ENCODE results near the gene PCDHGA3. TPM values are rescaled to one million over a fixed set of nuclear protein-coding genes. Genes with fewer than 3 reads are reported as not detected.
A peak's percentile ranks its signal among the peaks of the same experiment; 100 is the strongest.
"Not testable (repeated sequence)": the region's sequence is repeated elsewhere in the genome, so short reads cannot be mapped to it uniquely, and the experiment has no call there.

Gene PCDHGA3
- total RNA-seq, result 0.16 and 0.33 TPM in 2 replicates
- long read RNA-seq, partial matches to known transcripts, result 0 of 1 reads
- long read RNA-seq, other reads (novel, unspliced or antisense), result 1 of 1 reads

DNA sequence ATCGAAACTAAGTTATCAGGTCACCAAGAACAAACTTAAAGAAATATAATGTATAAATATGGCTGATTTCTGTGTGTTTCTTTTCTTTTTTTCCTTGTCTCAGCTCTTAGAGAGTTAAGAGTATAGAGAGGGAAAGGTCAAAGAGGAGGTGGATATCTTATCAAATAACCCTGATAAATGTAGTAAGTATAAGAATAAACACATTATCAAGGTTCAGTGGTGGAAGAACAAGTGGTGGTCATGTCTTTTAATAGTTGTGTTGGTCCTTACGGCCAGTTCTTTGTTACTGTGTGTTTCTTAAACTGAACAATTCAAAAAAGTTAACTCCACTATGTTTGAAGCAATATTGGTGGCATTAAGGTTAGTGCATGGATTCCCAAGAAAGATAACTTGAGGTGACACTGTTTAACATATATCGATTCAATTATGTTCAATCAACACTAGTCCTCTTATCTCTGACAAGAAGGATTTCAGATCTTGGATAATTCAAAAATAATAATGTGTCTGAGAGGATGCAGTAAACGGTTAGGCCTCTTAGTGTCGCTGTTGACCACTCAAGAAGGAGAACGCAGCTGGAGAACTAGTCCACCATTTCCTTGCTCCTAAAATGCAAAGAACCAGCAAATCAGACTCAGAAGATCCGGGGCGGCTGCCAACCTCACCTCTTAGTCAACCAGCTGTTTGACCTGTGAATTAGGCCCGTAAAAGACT lies at the start of gene PCDHGA3:
Gene PCDHGA3 (plus strand): TSS at position 588 of the 711 bp plus-strand sequence. CDS start 205 bp downstream, outside the sequence.
- Mint-ChIP-seq H3K27me3 (ENCODE audit: low read depth) (no peaks in the 10 kb centered on the region), H3K36me3 (ENCODE audit: low read depth) (peaks cover 13% of the 10 kb centered on the region), H3K4me3 (no peak within 1 kb of the TSS), H3K4me1 (no peaks in the 10 kb centered on the region), H3K9me3 (peaks cover 25% of the 10 kb centered on the region), H3K27ac (ENCODE audit: unreplicated experiment) (no peak within 1 kb of the TSS)
- no peak for DNase-seq (ENCODE audit: low read depth, low spot score)
- TF ChIP-seq, protein P1, sequence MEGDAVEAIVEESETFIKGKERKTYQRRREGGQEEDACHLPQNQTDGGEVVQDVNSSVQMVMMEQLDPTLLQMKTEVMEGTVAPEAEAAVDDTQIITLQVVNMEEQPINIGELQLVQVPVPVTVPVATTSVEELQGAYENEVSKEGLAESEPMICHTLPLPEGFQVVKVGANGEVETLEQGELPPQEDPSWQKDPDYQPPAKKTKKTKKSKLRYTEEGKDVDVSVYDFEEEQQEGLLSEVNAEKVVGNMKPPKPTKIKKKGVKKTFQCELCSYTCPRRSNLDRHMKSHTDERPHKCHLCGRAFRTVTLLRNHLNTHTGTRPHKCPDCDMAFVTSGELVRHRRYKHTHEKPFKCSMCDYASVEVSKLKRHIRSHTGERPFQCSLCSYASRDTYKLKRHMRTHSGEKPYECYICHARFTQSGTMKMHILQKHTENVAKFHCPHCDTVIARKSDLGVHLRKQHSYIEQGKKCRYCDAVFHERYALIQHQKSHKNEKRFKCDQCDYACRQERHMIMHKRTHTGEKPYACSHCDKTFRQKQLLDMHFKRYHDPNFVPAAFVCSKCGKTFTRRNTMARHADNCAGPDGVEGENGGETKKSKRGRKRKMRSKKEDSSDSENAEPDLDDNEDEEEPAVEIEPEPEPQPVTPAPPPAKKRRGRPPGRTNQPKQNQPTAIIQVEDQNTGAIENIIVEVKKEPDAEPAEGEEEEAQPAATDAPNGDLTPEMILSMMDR (conservative IDR thresholded peaks at IDR 0.05), result peak; percentile 56

DNA sequence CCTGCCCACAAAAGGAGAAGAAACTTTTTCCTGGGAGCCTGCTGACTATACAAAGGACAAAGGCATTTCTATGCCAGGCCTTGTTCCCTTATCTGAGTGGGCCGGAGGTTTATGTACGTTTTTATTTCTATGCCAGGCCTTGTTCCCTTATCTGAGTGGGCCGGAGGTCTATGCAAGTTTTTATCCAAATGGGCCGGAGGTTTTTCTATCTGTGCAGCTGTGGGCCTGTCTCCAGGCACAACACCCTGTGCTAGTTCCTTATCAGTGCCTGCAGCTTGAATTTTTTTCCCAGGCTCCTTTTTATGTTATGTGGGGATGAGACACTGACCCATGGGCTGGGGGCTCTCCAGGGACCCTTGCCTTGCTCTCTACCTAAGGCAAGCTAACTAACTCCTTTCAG lies 45.3 kb upstream of the PCDHGA3 start:
- TF ChIP-seq, protein P1 (conservative IDR thresholded peaks at IDR 0.05), result no peak
- no peak for DNase-seq (ENCODE audit: low read depth, low spot score)
- H3K36me3 Mint-ChIP-seq (ENCODE audit: low read depth), result peaks cover 56% of the 10 kb centered on the region
- H3K9me3 Mint-ChIP-seq, result peaks cover 22% of the 10 kb centered on the region
- H3K4me1 Mint-ChIP-seq, result no peaks in the 10 kb centered on the region
- H3K27me3 Mint-ChIP-seq (ENCODE audit: low read depth), result no peaks in the 10 kb centered on the region
- H3K27ac Mint-ChIP-seq (ENCODE audit: unreplicated experiment), result no peak overlapping the region
- no peak overlapping the region for H3K4me3 Mint-ChIP-seq

DNA sequence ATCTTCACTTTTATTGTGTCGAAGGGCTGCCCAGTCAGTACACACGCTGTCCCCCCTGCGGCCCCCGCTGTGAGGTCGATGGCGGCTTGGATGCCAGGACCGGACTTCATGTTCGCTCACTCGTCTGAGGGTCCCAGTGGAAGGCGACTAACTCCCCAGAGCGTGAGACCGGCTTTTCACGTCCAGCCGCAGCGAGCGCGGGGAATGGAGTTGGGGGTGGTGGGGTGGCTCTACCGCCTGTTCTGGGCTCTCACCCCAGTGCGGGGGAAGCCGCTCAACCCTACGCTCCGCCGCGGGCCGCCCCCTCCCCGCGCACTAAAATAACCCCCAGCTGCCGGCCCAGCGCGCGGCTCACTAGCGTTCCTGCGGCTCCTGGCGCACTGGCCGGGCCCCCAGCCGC lies 39.9 kb upstream of the PCDHGA3 start, which contains the start of gene SLC25A2:
Gene SLC25A2 (minus strand): TSS at position 294 of the 400 bp plus-strand sequence. CDS start 184 bp downstream, at position 110.
- H3K27ac Mint-ChIP-seq (ENCODE audit: unreplicated experiment), result no peak within 1 kb of the TSS

DNA sequence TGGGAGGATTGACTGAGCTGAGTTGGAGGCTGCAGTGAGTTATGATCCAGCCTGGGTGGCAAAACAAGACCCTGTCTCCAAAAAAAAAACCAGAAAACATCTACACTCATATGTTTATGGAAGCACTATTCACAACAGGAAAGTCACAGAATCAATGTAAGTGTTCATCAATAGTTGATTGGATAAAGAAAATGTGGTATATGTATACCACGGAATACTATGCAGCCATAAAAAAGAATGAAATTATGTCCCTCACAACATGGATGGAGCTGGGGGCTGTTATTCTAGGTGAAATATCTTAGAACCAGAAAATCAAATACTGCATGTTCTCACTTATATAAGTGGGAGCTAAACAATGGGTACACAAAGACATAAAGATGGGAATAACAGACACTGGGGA lies 37.0 kb upstream of the PCDHGA3 start:
- Mint-ChIP-seq H3K36me3 (ENCODE audit: low read depth) (peaks cover 73% of the 10 kb centered on the region), H3K4me1 (no peaks in the 10 kb centered on the region), H3K4me3 (no peak overlapping the region), H3K27ac (ENCODE audit: unreplicated experiment) (no peak overlapping the region), H3K27me3 (ENCODE audit: low read depth) (no peaks in the 10 kb centered on the region), H3K9me3 (peaks cover 19% of the 10 kb centered on the region)
- no peak for DNase-seq (ENCODE audit: low read depth, low spot score)
- TF ChIP-seq, protein P1 (conservative IDR thresholded peaks at IDR 0.05), result no peak

More for the DNA sequence above, 39.9 kb upstream of the PCDHGA3 start, which contains the start of gene SLC25A2:
- Mint-ChIP-seq H3K4me3 (no peak within 1 kb of the TSS), H3K27me3 (ENCODE audit: low read depth) (no peaks in the 10 kb centered on the region), H3K36me3 (ENCODE audit: low read depth) (peaks cover 56% of the 10 kb centered on the region), H3K9me3 (peaks cover 16% of the 10 kb centered on the region), H3K4me1 (no peaks in the 10 kb centered on the region)
- TF ChIP-seq, protein P1 (conservative IDR thresholded peaks at IDR 0.05), result no peak
- no peak for DNase-seq (ENCODE audit: low read depth, low spot score)

DNA sequence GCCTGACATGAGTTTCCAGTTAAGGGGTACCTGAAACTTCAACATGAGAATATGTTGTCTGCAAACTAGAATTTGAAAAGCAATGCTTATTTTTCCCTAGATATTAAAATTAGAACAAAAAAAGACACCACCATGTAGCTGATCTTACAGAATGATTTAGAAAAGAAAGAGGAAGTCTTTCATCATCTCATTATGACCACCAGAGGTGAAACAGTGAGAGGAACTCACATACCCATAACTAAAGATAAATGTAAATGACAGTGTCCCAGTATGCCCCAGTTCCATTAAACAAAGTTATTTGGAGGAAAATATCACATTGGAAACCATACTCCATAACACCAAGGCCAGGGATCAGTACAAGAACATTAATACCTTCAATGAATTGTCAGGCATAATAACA lies 29.9 kb upstream of the PCDHGA3 start:
- H3K4me1 Mint-ChIP-seq, result peaks cover 7% of the 10 kb centered on the region
- TF ChIP-seq, protein P1 (conservative IDR thresholded peaks at IDR 0.05), result no peak

DNA sequence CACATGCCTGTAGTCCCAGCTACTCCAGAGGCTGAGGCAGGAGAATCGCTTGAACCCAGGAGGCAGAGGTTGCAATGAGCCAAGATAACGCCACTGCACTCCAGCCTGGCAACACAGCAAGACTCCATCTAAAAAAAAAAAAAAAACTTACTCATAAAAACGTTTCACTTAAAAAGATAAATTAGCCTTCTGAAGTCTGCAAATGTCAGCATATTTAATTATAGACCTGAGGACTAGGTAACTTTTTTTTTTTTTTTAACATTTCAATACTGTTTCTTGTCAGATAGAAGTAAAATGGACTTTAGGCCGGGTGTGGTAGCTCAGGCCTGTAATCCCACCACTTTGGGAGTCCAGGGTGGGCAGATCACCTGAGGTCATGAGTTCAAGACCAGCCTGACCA lies 26.7 kb upstream of the PCDHGA3 start:
- H3K9me3 Mint-ChIP-seq, result peaks cover 46% of the 10 kb centered on the region
- not testable (repeated sequence) for H3K27me3 Mint-ChIP-seq (ENCODE audit: low read depth); H3K27ac Mint-ChIP-seq (ENCODE audit: unreplicated experiment); DNase-seq (ENCODE audit: low read depth, low spot score)
- H3K4me3 Mint-ChIP-seq, result peak overlapping the region; percentile 24
- peaks cover 75% of the 10 kb centered on the region for H3K36me3 Mint-ChIP-seq (ENCODE audit: low read depth)
- peaks cover 27% of the 10 kb centered on the region for H3K4me1 Mint-ChIP-seq

More for the DNA sequence above, 29.9 kb upstream of the PCDHGA3 start:
- DNase-seq (ENCODE audit: low read depth, low spot score), result no peak
- no peak overlapping the region for H3K27ac Mint-ChIP-seq (ENCODE audit: unreplicated experiment)
- peaks cover 39% of the 10 kb centered on the region for H3K9me3 Mint-ChIP-seq
- peaks cover 77% of the 10 kb centered on the region for H3K36me3 Mint-ChIP-seq (ENCODE audit: low read depth)
- H3K4me3 Mint-ChIP-seq, result no peak overlapping the region
- H3K27me3 Mint-ChIP-seq (ENCODE audit: low read depth), result peaks cover 4% of the 10 kb centered on the region
